Measurements from ENCODE around the gene CD82.

Gene CD82

GRCh38 chr11:44568658-44569473 lies 3.4 kb downstream of the CD82 start:
- Mint-ChIP-seq H3K27ac (peak overlapping the region; percentile 46), H3K27me3 (no peaks in the 10 kb centered on the region), H3K4me1 (peaks cover 94% of the 10 kb centered on the region), H3K9me3 (no peaks in the 10 kb centered on the region), H3K36me3 (peaks cover 24% of the 10 kb centered on the region), H3K4me3 (peak overlapping the region; percentile 19)
- peak; percentile 90 for DNase-seq
- CTCF ChIA-PET, result interaction anchor here (1.3 to 21.5 kb wide), 4 partner anchors 10 to 358 kb away, joined by 3 to 403 read pairs (median 12); no protein-coding TSS in a partner anchor

GRCh38 chr11:44570411-44571155 lies 5.1 kb downstream of the CD82 start:
- H3K27ac Mint-ChIP-seq, result peak overlapping the region; percentile 15
- CTCF ChIA-PET, result interaction anchor here (2.8 to 21.5 kb wide), 3 partner anchors 12 to 43 kb away, joined by 10 to 403 read pairs (median 18); no protein-coding TSS in a partner anchor
- H3K4me3 Mint-ChIP-seq, result no peak overlapping the region
- peaks cover 28% of the 10 kb centered on the region for H3K36me3 Mint-ChIP-seq
- H3K9me3 Mint-ChIP-seq, result no peaks in the 10 kb centered on the region
- H3K27me3 Mint-ChIP-seq, result no peaks in the 10 kb centered on the region
- DNase-seq, result no peak
- H3K4me1 Mint-ChIP-seq, result peaks cover 98% of the 10 kb centered on the region

- H3K36me3 Mint-ChIP-seq, result peaks cover 31% of the 10 kb centered on the region
Observed at GRCh38 chr11:44571871-44572270, 6.4 kb downstream of the CD82 start.

GRCh38 chr11:44572436-44572835 lies 7.0 kb downstream of the CD82 start:
- Mint-ChIP-seq H3K4me3 (no peak overlapping the region), H3K27me3 (no peaks in the 10 kb centered on the region), H3K9me3 (no peaks in the 10 kb centered on the region), H3K36me3 (peaks cover 28% of the 10 kb centered on the region), H3K4me1 (peaks cover 100% of the 10 kb centered on the region), H3K27ac (peak overlapping the region; percentile 47)
- no peak for DNase-seq
- CTCF ChIA-PET, result interaction anchor here (1.3 to 21.5 kb wide), 5 partner anchors 16 to 41 kb away, joined by 4 to 403 read pairs (median 7); no protein-coding TSS in a partner anchor

More at GRCh38 chr11:44571871-44572270, 6.4 kb downstream of the CD82 start:
- no peaks in the 10 kb centered on the region for H3K27me3 Mint-ChIP-seq
- no peak overlapping the region for H3K4me3 Mint-ChIP-seq
- CTCF ChIA-PET, result interaction anchor here (1.2 to 21.5 kb wide), 5 partner anchors 13 to 42 kb away, joined by 4 to 403 read pairs (median 7); no protein-coding TSS in a partner anchor
- H3K4me1 Mint-ChIP-seq, result peaks cover 100% of the 10 kb centered on the region
- H3K9me3 Mint-ChIP-seq, result no peaks in the 10 kb centered on the region
- DNase-seq, result no peak
- no peak overlapping the region for H3K27ac Mint-ChIP-seq

GRCh38 chr11:44572884-44573283 lies 7.4 kb downstream of the CD82 start:
- Mint-ChIP-seq H3K27me3 (no peaks in the 10 kb centered on the region), H3K27ac (no peak overlapping the region), H3K4me1 (peaks cover 100% of the 10 kb centered on the region), H3K36me3 (peaks cover 24% of the 10 kb centered on the region), H3K4me3 (no peak overlapping the region), H3K9me3 (no peaks in the 10 kb centered on the region)
- CTCF ChIA-PET, result interaction anchor here (1.5 to 21.5 kb wide), 3 partner anchors 20 to 41 kb away, joined by 5 to 403 read pairs (median 7); no protein-coding TSS in a partner anchor
- no peak for DNase-seq

GRCh38 chr11:44573333-44573732 lies 7.9 kb downstream of the CD82 start:
- Mint-ChIP-seq H3K36me3 (peaks cover 23% of the 10 kb centered on the region), H3K27me3 (no peaks in the 10 kb centered on the region), H3K4me3 (peak overlapping the region; percentile 20), H3K27ac (peak overlapping the region; percentile 64), H3K9me3 (no peaks in the 10 kb centered on the region), H3K4me1 (peaks cover 99% of the 10 kb centered on the region)
- CTCF ChIA-PET, result interaction anchor here (1.4 to 21.5 kb wide), 3 partner anchors 16 to 40 kb away, joined by 5 to 403 read pairs (median 5); no protein-coding TSS in a partner anchor
- DNase-seq, result no peak

- CTCF ChIA-PET, result interaction anchor here (0.9 to 1.5 kb wide), 7 partner anchors 9 to 42 kb away, joined by 3 to 7 read pairs (median 4); partner anchors contain the start of gene CD82
- H3K27me3 Mint-ChIP-seq, result no peaks in the 10 kb centered on the region
- peaks cover 23% of the 10 kb centered on the region for H3K36me3 Mint-ChIP-seq
- peak overlapping the region; percentile 49 for H3K4me3 Mint-ChIP-seq
- no peaks in the 10 kb centered on the region for H3K9me3 Mint-ChIP-seq
- peak overlapping the region; percentile 91 for H3K27ac Mint-ChIP-seq
- peaks cover 91% of the 10 kb centered on the region for H3K4me1 Mint-ChIP-seq
- DNase-seq, result peak; percentile 69
Observed at GRCh38 chr11:44574610-44575287, 9.3 kb downstream of the CD82 start.

- CTCF ChIA-PET, result interaction anchor here (0.9 to 1.5 kb wide), 5 partner anchors 8 to 37 kb away, joined by 3 to 7 read pairs (median 4); partner anchors contain the start of gene CD82
- Mint-ChIP-seq H3K9me3 (no peaks in the 10 kb centered on the region), H3K4me1 (peaks cover 89% of the 10 kb centered on the region), H3K27me3 (no peaks in the 10 kb centered on the region), H3K36me3 (peaks cover 23% of the 10 kb centered on the region), H3K4me3 (no peak overlapping the region), H3K27ac (peak overlapping the region; percentile 91)
- peak; percentile 34 for DNase-seq
Observed at GRCh38 chr11:44575288-44575672, 9.8 kb downstream of the CD82 start.

GRCh38 chr11:44575962-44576361 lies 10.5 kb downstream of the CD82 start:
- CTCF ChIA-PET, result interaction anchor here (3.0 kb wide), 1 partner anchor 41 kb away, joined by 9 read pairs; no protein-coding TSS in a partner anchor

GRCh38 chr11:44576656-44577055 lies 11.2 kb downstream of the CD82 start:
- no peak for DNase-seq
- Mint-ChIP-seq H3K4me3 (no peak overlapping the region), H3K4me1 (peaks cover 76% of the 10 kb centered on the region), H3K27me3 (no peaks in the 10 kb centered on the region), H3K9me3 (no peaks in the 10 kb centered on the region), H3K27ac (no peak overlapping the region), H3K36me3 (peaks cover 26% of the 10 kb centered on the region)
- CTCF ChIA-PET, result interaction anchor here (0.7 to 3.0 kb wide), 2 partner anchors 41 to 482 kb away, joined by 3 to 9 read pairs; no protein-coding TSS in a partner anchor

More at GRCh38 chr11:44575962-44576361, 10.5 kb downstream of the CD82 start:
- Mint-ChIP-seq H3K9me3 (no peaks in the 10 kb centered on the region), H3K4me1 (peaks cover 83% of the 10 kb centered on the region), H3K4me3 (no peak overlapping the region), H3K36me3 (peaks cover 24% of the 10 kb centered on the region), H3K27me3 (no peaks in the 10 kb centered on the region), H3K27ac (no peak overlapping the region)
- DNase-seq, result no peak

GRCh38 chr11:44577231-44577830 lies 11.9 kb downstream of the CD82 start:
- CTCF ChIA-PET, result interaction anchor here (0.7 to 3.0 kb wide), 6 partner anchors 12 to 482 kb away, joined by 3 to 9 read pairs (median 5); no protein-coding TSS in a partner anchor
- Mint-ChIP-seq H3K27me3 (no peaks in the 10 kb centered on the region), H3K27ac (peak overlapping the region; percentile 62), H3K4me3 (no peak overlapping the region), H3K4me1 (peaks cover 69% of the 10 kb centered on the region), H3K36me3 (peaks cover 30% of the 10 kb centered on the region), H3K9me3 (peaks cover 2% of the 10 kb centered on the region)
- DNase-seq, result no peak

GRCh38 chr11:44578279-44578678 lies 12.8 kb downstream of the CD82 start:
- CTCF ChIA-PET, result interaction anchor here (0.9 to 3.0 kb wide), 4 partner anchors 15 to 39 kb away, joined by 4 to 9 read pairs (median 6); no protein-coding TSS in a partner anchor
- no peak for DNase-seq
- H3K27ac Mint-ChIP-seq, result no peak overlapping the region
- H3K4me3 Mint-ChIP-seq, result no peak overlapping the region
- H3K27me3 Mint-ChIP-seq, result no peaks in the 10 kb centered on the region
- H3K36me3 Mint-ChIP-seq, result peaks cover 35% of the 10 kb centered on the region
- peaks cover 10% of the 10 kb centered on the region for H3K9me3 Mint-ChIP-seq
- H3K4me1 Mint-ChIP-seq, result peaks cover 60% of the 10 kb centered on the region

- H3K9me3 Mint-ChIP-seq, result peaks cover 12% of the 10 kb centered on the region
- peaks cover 55% of the 10 kb centered on the region for H3K4me1 Mint-ChIP-seq
- CTCF ChIA-PET, result no interaction called here
- peaks cover 42% of the 10 kb centered on the region for H3K36me3 Mint-ChIP-seq
- H3K27ac Mint-ChIP-seq, result no peak overlapping the region
- H3K27me3 Mint-ChIP-seq, result no peaks in the 10 kb centered on the region
- H3K4me3 Mint-ChIP-seq, result no peak overlapping the region
- no peak for DNase-seq
Observed at GRCh38 chr11:44579302-44579761, 13.9 kb downstream of the CD82 start.
